Measurements from ENCODE around the gene ZNF229. TPM values are rescaled to one million over a fixed set of nuclear protein-coding genes. Genes with fewer than 3 reads are reported as not detected.
"Not testable (repeated sequence)": the region's sequence is repeated elsewhere in the genome, so short reads cannot be mapped to it uniquely, and the experiment has no call there.

ZNF229 gene
- polyA plus RNA-seq (ENCODE audit: insufficient read length in 4 of 4), result 10 to 100 TPM; 13.6 to 15.4 (median 14.4) TPM

GRCh38 chr19:44447916-44448674 is at the start of gene ZNF229:
TSS of gene ZNF229 (minus strand) at chr19:44448472. CDS start at chr19:44442847, 5,625 bp downstream.
- DNase-seq (ENCODE audit: low read depth in 4 of 4, low spot score in 2 of 4), result peak; percentile 65 to 90 (median 76)

GRCh38 chr19:44496711-44497110 is 48.4 kb upstream of the ZNF229 start:
- DNase-seq (ENCODE audit: low read depth in 4 of 4, low spot score in 2 of 4), result no peak

DNA sequence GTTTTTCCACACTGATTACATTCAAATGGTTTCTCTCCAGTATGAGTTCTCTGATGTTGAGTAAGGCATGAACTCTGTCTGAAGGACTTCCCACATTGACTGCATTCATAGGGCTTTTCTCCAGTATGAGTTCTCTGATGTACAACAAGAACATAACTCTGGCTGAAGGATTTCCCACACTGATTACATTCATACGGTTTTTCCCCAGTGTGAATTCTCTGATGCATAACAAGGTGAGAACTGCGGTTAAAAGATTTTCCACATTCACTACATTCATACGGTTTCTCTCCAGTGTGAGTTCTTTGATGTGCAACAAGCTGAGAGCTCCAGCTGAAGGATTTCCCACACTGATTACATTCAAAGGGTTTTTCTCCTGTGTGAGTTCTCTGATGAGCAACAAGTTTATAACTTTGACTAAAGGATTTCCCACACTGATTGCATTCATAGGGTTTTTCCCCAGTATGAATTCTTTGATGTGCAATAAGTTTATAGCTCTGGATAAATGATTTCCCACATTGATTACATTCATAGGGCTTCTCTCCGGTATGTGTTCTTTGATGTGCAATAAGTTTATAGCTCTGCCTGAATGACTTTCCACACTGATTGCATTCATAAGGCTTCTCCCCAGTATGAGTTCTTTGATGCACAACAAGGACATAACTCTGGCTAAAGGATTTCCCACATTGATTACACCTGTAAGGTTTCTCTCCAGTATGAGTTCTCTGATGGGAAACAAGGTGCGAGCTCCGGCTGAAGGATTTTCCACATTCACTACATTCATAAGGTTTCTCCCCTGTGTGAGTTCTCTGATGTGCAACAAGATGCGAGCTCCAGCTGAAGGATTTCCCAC is 28.5 kb upstream of the ZNF229 start:
- DNase-seq (ENCODE audit: low read depth in 4 of 4, low spot score in 2 of 4), result no peak

GRCh38 chr19:44468730-44469129 is 20.5 kb upstream of the ZNF229 start:
- DNase-seq (ENCODE audit: low read depth in 4 of 4, low spot score in 2 of 4), result not testable (repeated sequence)

GRCh38 chr19:44462600-44463286 is 14.5 kb upstream of the ZNF229 start:
- DNase-seq (ENCODE audit: low read depth in 4 of 4, low spot score in 2 of 4), result not testable (repeated sequence)

DNA sequence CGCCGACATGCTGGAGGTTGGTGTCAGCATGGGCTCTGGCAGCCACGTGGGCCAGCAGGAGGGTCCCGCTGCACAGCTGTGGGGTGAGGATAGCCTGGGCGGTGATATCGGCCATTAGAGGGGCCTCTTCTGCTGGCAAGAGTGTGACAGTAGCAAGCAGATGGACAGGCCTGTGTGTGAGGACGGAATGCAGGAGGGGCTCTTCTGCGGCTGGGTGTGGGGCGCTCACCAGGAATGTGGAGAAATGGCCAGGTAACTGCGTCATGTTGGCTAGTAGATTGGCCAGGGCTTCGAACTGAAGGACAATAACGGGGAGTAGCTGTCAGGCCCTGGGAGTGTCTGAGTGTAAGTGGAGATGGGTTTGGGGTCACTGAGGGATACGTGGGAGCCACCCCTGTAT is 7.7 kb upstream of the ZNF229 start:
- DNase-seq (ENCODE audit: low read depth in 4 of 4, low spot score in 2 of 4), result not testable (repeated sequence)

DNA sequence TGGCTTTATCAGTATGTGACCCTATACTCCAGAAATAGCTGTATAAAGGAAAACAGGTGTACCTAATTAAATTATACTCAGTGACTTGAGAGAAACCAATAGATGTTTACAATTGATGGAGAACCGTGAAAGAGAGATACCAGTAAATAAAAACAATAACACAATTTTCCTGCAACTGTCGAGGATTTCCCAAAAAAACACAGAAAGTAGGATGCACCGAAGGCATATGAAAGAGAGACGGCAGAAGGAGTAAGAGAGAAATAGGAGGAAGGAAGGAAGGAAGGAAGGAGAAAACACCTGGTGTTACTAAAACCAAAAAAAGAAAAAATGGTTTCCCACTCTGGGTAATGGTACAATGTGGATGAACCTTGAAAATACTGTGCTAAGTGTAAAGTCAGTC is 6.8 kb upstream of the ZNF229 start:
- DNase-seq (ENCODE audit: low read depth in 4 of 4, low spot score in 2 of 4), result no peak

- DNase-seq (ENCODE audit: low read depth in 4 of 4, low spot score in 2 of 4), result no peak
Measured at GRCh38 chr19:44452367-44452766, 4.1 kb upstream of the ZNF229 start.

GRCh38 chr19:44451687-44452086 is 3.4 kb upstream of the ZNF229 start:
- no peak for DNase-seq (ENCODE audit: low read depth in 4 of 4, low spot score in 2 of 4)

GRCh38 chr19:44438441-44438840 is 9.8 kb downstream of the ZNF229 start:
- no peak for DNase-seq (ENCODE audit: low read depth in 4 of 4, low spot score in 2 of 4)

GRCh38 chr19:44435441-44435840 is 12.8 kb downstream of the ZNF229 start:
- no peak for DNase-seq (ENCODE audit: low read depth in 4 of 4, low spot score in 2 of 4)

GRCh38 chr19:44430956-44431355 is 17.3 kb downstream of the ZNF229 start:
- no peak for DNase-seq (ENCODE audit: low read depth in 4 of 4, low spot score in 2 of 4)

DNA sequence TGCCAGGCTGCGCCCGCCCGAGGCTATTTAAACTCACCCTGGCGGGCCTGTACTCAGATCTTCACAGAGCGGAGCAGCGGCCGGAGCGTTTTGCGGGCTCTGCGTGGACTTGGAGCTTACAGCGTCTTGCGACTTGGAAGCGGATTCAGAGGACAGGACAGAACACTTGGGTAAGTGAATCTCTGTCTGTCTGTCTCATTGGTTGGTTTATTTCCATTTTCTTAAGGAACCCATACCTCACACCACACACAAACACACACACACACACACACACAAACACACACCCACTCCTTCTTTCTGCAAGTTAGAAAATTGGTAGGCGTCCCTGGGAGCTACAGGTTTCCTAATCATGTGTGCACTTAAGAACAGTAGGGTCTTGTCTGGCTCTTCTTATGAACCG is 32.7 kb downstream of the ZNF229 start:
- DNase-seq (ENCODE audit: low read depth in 4 of 4, low spot score in 2 of 4), result not testable (repeated sequence)

DNA sequence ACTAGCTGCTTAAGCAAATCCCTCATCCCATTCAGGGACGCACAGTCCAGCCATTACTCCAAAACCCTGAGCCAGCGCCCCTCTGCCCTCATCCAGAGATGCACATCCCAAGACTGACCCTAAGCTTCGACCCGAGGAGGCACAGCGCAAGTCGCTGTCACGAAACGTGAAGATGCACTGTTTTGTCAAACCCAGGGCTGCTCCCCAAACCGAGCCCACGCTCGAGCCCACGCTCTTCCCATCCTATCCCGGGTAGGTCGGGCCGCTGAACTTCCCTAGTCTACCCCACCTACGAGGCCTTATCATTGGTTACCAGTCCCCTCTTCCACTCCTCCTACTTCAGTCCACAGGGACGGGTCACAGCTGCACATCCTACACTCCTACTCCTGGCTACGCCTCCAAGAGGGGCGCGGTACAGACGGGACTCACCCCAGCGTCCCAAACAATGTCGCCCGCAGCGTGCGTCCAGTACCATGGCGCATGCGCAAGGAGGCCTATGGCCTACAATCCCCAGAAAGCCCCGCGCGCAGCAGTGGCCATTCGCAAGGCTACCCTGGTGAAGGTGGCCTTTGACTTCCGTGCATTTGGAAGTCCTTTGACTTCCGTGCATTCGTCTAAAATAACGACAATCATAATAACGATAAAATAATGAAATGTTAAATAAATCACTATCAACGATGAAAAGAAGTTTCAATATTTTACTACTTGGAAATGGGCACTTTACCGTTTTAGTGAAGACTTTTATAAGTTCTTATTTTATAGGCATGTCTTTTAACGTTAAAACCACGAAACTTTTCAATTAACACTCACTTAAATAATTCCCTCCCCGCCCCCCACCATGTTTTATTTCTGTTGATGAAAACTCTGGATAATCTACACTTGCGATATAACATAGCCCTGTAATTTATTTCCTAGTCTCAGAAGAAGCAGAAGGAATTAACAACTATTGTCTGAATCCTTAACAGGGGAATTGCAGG is 46.8 kb downstream of the ZNF229 start, which contains the start of gene ZNF285:
TSS of gene ZNF285 (minus strand) at position 470 of the 977 bp plus-strand sequence. CDS start 4,395 bp downstream, outside the sequence.
- peak; percentile 89 to 93 (median 91) for DNase-seq (ENCODE audit: low read depth in 4 of 4, low spot score in 2 of 4)

GRCh38 chr19:44389268-44389667 is 59.0 kb downstream of the ZNF229 start:
- not testable (repeated sequence) for DNase-seq (ENCODE audit: low read depth in 4 of 4, low spot score in 2 of 4)

Other genes starting within 250 kb of the ZNF229 start
- 10 to 100 TPM; 22.7 to 28.1 (median 26.3) TPM for gene ZNF227, start 235.9 kb downstream of the ZNF229 start, polyA plus RNA-seq (ENCODE audit: insufficient read length in 4 of 4)
- 1 to 10 TPM; 5.1 to 8.2 (median 7.4) TPM for gene ZNF233, start 188.6 kb downstream of the ZNF229 start, polyA plus RNA-seq (ENCODE audit: insufficient read length in 4 of 4)
- 10 to 100 TPM; 10.3 to 14.0 (median 11.1) TPM for gene ZNF235, start 143.4 kb downstream of the ZNF229 start, polyA plus RNA-seq (ENCODE audit: insufficient read length in 4 of 4)
- 10 to 100 TPM; 10.5 to 13.2 (median 12.2) TPM for gene ZNF112, start 91.8 kb downstream of the ZNF229 start, polyA plus RNA-seq (ENCODE audit: insufficient read length in 4 of 4)
- 10 to 100 TPM in 2 of 4 donors, 1 to 10 TPM in 2; 8.2 to 12.5 (median 10.3) TPM for gene ZNF285, start 46.9 kb downstream of the ZNF229 start, polyA plus RNA-seq (ENCODE audit: insufficient read length in 4 of 4)
- gene ZNF180, start 52.0 kb upstream of the ZNF229 start, polyA plus RNA-seq (ENCODE audit: insufficient read length in 4 of 4), result 10 to 100 TPM; 14.3 to 17.1 (median 16.4) TPM
- not detected for gene CEACAM20, start 81.2 kb upstream of the ZNF229 start, polyA plus RNA-seq (ENCODE audit: insufficient read length in 4 of 4)
- 1 to 10 TPM in 3 of 4 donors, under 1 TPM in 1; 0.99 to 1.7 (median 1.4) TPM for gene IGSF23, start 165.1 kb upstream of the ZNF229 start, polyA plus RNA-seq (ENCODE audit: insufficient read length in 4 of 4)
- gene PVR, start 195.4 kb upstream of the ZNF229 start, polyA plus RNA-seq (ENCODE audit: insufficient read length in 4 of 4), result 10 to 100 TPM; 27.4 to 42.7 (median 33.1) TPM
- 10 to 100 TPM in 3 of 4 donors, 1 to 10 TPM in 1; 9.1 to 30.9 (median 20.1) TPM for gene CEACAM19, start 223.0 kb upstream of the ZNF229 start, polyA plus RNA-seq (ENCODE audit: insufficient read length in 4 of 4)